PC-9 (cell line): ENCODE results near the gene FOS. TPM values are rescaled to one million over a fixed set of nuclear protein-coding genes. Genes with fewer than 3 reads are reported as not detected.

Experiments used
- BruUV-seq: library from RNA; stranded (reverse); fragments of 400-500 nt; replicated peaks from 2 replicates; lab custom pipeline; 2021; lab: Mats Ljungman, UMichigan
- CTCF ChIA-PET: fragments of 300-600 bp; sonication (Branson Sonifier 250); formaldehyde crosslinking; loops from one replicate; lab custom pipeline; 2022; ENCODE audit warnings: antibody characterized with exemption; lab: Charles Lee
- POLR2A ChIA-PET: fragments of 300-600 bp; sonication (Branson Sonifier 250); formaldehyde crosslinking; loops from one replicate; lab custom pipeline; 2022; ENCODE audit warnings: antibody characterized with exemption; ENCODE audit not compliant: unreplicated experiment; lab: Charles Lee
- DNase-seq, 2 experiments: peaks; one replicate each; pipeline versions ENCODE4 v3.0.0 to v3.0.0-alpha.2; 2015 to 2022; ENCODE audit warnings: mixed read lengths in 1 of 2
- H2AFZ ChIP-seq: fragments of 200-600 bp; sonication (generic); 2 replicates; pipeline ENCODE4 v1.8.1; 2017; ENCODE audit warnings: antibody characterized with exemption
- H3F3A ChIP-seq: fragments of 200-600 bp; sonication (generic); 2 replicates; pipeline ENCODE4 v1.8.1; 2017; ENCODE audit warnings: antibody characterized with exemption, mild to moderate bottlenecking, low read depth; ENCODE audit not compliant: insufficient read depth
- H3K27ac ChIP-seq: fragments of 200-600 bp; sonication (generic); 2 replicates; pipeline ENCODE4 v1.6.1; 2016; ENCODE audit warnings: mixed run types
- H3K27me3 ChIP-seq: fragments of 200-600 bp; sonication (generic); 2 replicates; pipeline ENCODE4 v1.6.1; 2016; ENCODE audit warnings: low read depth, mixed run types; ENCODE audit not compliant: insufficient read depth
- H3K36me3 ChIP-seq: fragments of 200-600 bp; sonication (generic); 2 replicates; pipeline ENCODE4 v1.6.1; 2016; ENCODE audit warnings: low read depth, mixed run types
- H3K4me1 ChIP-seq: fragments of 200-600 bp; sonication (generic); replicated peaks from 2 replicates; pipeline ENCODE4 v1.6.1; 2016; ENCODE audit warnings: mixed run types; ENCODE audit not compliant: insufficient read depth
- H3K4me2 ChIP-seq: fragments of 200-600 bp; sonication (generic); 2 replicates; pipeline ENCODE4 v1.6.1; 2017; ENCODE audit warnings: mixed run types
- H3K4me3 ChIP-seq: fragments of 200-600 bp; sonication (generic); 2 replicates; pipeline ENCODE4 v1.6.1; 2016; ENCODE audit warnings: mixed run types
- H3K79me2 ChIP-seq: fragments of 200-600 bp; sonication (generic); 2 replicates; pipeline ENCODE4 v1.6.1; 2017; ENCODE audit warnings: low read depth, mixed run types
- H3K9me2 ChIP-seq: fragments of 200-600 bp; sonication (generic); 2 replicates; pipeline ENCODE4 v1.8.1; 2017; ENCODE audit warnings: mild to moderate bottlenecking; ENCODE audit not compliant: insufficient read depth
- H3K9me3 ChIP-seq: fragments of 200-600 bp; sonication (generic); 2 replicates; pipeline ENCODE4 v1.8.1; 2016; ENCODE audit warnings: low read depth; ENCODE audit not compliant: insufficient read depth
- H4K20me1 ChIP-seq: fragments of 200-600 bp; sonication (generic); 2 replicates; pipeline ENCODE4 v1.8.1; 2017; ENCODE audit not compliant: insufficient read depth
- CTCF ChIP-seq: fragments of 200-600 bp; sonication (generic); conservative IDR thresholded peaks from 2 replicates; pipeline ENCODE4 v1.6.1; 2017; ENCODE audit warnings: mixed run types, antibody characterized with exemption, mild to moderate bottlenecking, moderate library complexity
- EZH2 ChIP-seq: fragments of 200-600 bp; sonication (generic); IDR thresholded peaks from 2 replicates; pipeline ENCODE4 v1.8.0; 2017; ENCODE audit warnings: antibody characterized with exemption, low read depth
- intact Hi-C: fragments of 100-400 bp; cut with micrococcal nuclease; formaldehyde crosslinking; loops from one replicate; pipeline ENCODE4 v1.10.0; 2022; ENCODE audit not compliant: unreplicated experiment
- total RNA-seq: library from RNA; stranded (reverse); gene quantifications from 2 replicates; pipeline ENCODE4 v1.2.3, GENCODE V29; 2021

Gene FOS
- total RNA-seq, 1 experiment from 2014 or later, result 84.6 TPM

DNA sequence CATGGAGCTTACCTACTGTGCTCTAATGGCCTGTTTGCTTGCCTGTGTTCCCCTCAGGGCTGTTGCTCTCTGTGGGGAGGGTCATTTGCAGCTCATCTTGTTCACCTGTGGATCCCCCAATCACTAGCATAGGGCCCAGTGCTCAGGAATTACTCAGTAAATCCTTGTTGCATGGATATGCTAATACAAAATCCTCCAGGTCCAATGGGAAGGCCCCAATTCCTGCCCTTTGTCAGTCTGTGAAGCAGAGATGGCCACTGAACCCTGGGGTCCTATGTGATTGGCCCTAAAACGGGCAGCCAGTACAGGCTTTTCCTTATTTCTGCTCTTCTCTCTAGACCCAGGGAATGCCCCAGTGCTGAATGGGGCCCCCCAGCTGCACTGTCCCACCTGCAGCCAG, 44.1 kb downstream of the FOS start:
- Histone ChIP-seq H3K9me3 (no peaks in the 10 kb centered on the region), H4K20me1 (no peaks in the 10 kb centered on the region), H3K79me2 (no peaks in the 10 kb centered on the region), H3K36me3 (no peaks in the 10 kb centered on the region), H3F3A (no peaks in the 10 kb centered on the region), H3K27ac (no peak overlapping the region), H3K4me2 (no peak overlapping the region), H3K4me3 (no peak overlapping the region), H2AFZ (no peak overlapping the region), H3K9me2 (no peaks in the 10 kb centered on the region), H3K4me1 (no peaks in the 10 kb centered on the region), H3K27me3 (no peaks in the 10 kb centered on the region)
- TF ChIP-seq EZH2 (no peak), CTCF (no peak)
- CTCF ChIA-PET, result interaction anchor here (0.7 to 0.8 kb wide), 2 partner anchors 238 to 470 kb away, joined by 3 to 4 read pairs; no protein-coding TSS in a partner anchor
- no peak for DNase-seq
- POLR2A ChIA-PET, result interaction anchor here (0.5 to 0.7 kb wide), 2 partner anchors 77 to 88 kb away, joined by 4 to 7 read pairs; no protein-coding TSS in a partner anchor
- BruUV-seq, result no TSS peak
- intact Hi-C loops, result no loop called here

- Histone ChIP-seq H3F3A (no peaks in the 10 kb centered on the region), H3K27ac (no peak overlapping the region), H3K4me2 (no peak overlapping the region), H3K9me3 (no peaks in the 10 kb centered on the region), H3K27me3 (no peaks in the 10 kb centered on the region), H3K4me3 (no peak overlapping the region), H4K20me1 (no peaks in the 10 kb centered on the region), H3K9me2 (no peaks in the 10 kb centered on the region), H3K4me1 (no peaks in the 10 kb centered on the region), H3K36me3 (no peaks in the 10 kb centered on the region), H2AFZ (no peak overlapping the region), H3K79me2 (no peaks in the 10 kb centered on the region)
- CTCF ChIA-PET, result interaction anchor here (0.6 kb wide), 2 partner anchors 76 to 1250 kb away, joined by 3 to 4 read pairs; no protein-coding TSS in a partner anchor
- intact Hi-C loops, result no loop called here
- TF ChIP-seq EZH2 (no peak), CTCF (no peak)
- POLR2A ChIA-PET, result no interaction called here
- no TSS peak for BruUV-seq
- DNase-seq, result no peak
Observed at GRCh38 chr14:75323571-75323970, 44.9 kb downstream of the FOS start.

GRCh38 chr14:75328558-75329155, 50.0 kb downstream of the FOS start:
- TF ChIP-seq CTCF (no peak), EZH2 (no peak)
- H3K4me3 ChIP-seq, result no peak overlapping the region
- POLR2A ChIA-PET, result interaction anchor here (0.7 kb wide), 1 partner anchor 197 kb away, joined by 3 read pairs; no protein-coding TSS in a partner anchor
- no peaks in the 10 kb centered on the region for H3K27me3 ChIP-seq
- DNase-seq, result no peak
- no peaks in the 10 kb centered on the region for H3F3A ChIP-seq
- no peaks in the 10 kb centered on the region for H3K9me3 ChIP-seq
- no peaks in the 10 kb centered on the region for H3K4me1 ChIP-seq
- H4K20me1 ChIP-seq, result no peaks in the 10 kb centered on the region
- BruUV-seq, result no TSS peak
- intact Hi-C loops, result no loop called here
- H2AFZ ChIP-seq, result no peak overlapping the region
- H3K9me2 ChIP-seq, result no peaks in the 10 kb centered on the region
- no peak overlapping the region for H3K27ac ChIP-seq
- no peak overlapping the region for H3K4me2 ChIP-seq
- H3K36me3 ChIP-seq, result no peaks in the 10 kb centered on the region
- no peaks in the 10 kb centered on the region for H3K79me2 ChIP-seq
- CTCF ChIA-PET, result interaction anchor here (0.7 kb wide), 1 partner anchor 14 kb away, joined by 3 read pairs; no protein-coding TSS in a partner anchor
